Ascending aorta (tissue), 2 donors: Measurements from ENCODE around the gene TK1. TPM values are rescaled to one million over a fixed set of nuclear protein-coding genes. Genes with fewer than 3 reads are reported as not detected.

Experiments
- DNase-seq, 2 donors: peaks; one replicate each; pipeline ENCODE4 v3.0.0-alpha.2; 2019; ENCODE audit warnings: low spot score in 2 of 2
- H3K27ac ChIP-seq, 2 donors: fragments of 200-600 bp; sonication (generic); one replicate each; pipeline ENCODE4 v1.5.1; 2016 to 2017; ENCODE audit warnings: mild to moderate bottlenecking in 1 of 2
- H3K27me3 ChIP-seq: fragments of 200-600 bp; sonication (generic); one replicate; pipeline ENCODE4 v1.5.1; 2017
- H3K36me3 ChIP-seq, 2 donors: fragments of 200-600 bp; sonication (generic); one replicate each; pipeline ENCODE4 v1.5.1; 2016
- H3K4me1 ChIP-seq, 2 donors: fragments of 200-600 bp; sonication (generic); one replicate each; pipeline ENCODE4 v1.5.1; 2016 to 2017; ENCODE audit warnings: mild to moderate bottlenecking in 1 of 2
- H3K4me3 ChIP-seq, 2 donors: fragments of 200-600 bp; sonication (generic); one replicate each; pipeline ENCODE4 v1.5.1; 2016 to 2017; ENCODE audit warnings: mild to moderate bottlenecking in 1 of 2
- H3K9me3 ChIP-seq, 2 donors: fragments of 200-600 bp; sonication (generic); one replicate each; pipeline ENCODE4 v1.5.1; 2016
- intact Hi-C: fragments of 100-400 bp; cut with DNase I; formaldehyde crosslinking; loops from one replicate; pipeline ENCODE4 v1.15.1; 2023
- total RNA-seq: library from RNA; depleted of rRNA; stranded (reverse); fragments of >200 nt; gene quantifications from one replicate; pipeline ENCODE4 v1.1.0, GENCODE V29; 2016
- TF ChIP-seq, protein P1 (sequence below), 3 experiments: fragments of 200-600 bp in 2 of 3; fragments of 450-650 bp in 1 of 3; sonication (generic) in 2 of 3; IDR thresholded peaks; one replicate each; pipeline ENCODE4 v1.5.1; 2016 to 2019; ENCODE audit warnings: antibody characterized with exemption in 3 of 3, mild to moderate bottlenecking in 1 of 3, moderate library complexity in 1 of 3

The TK1 gene
- total RNA-seq, 1 donor from 2014 or later, result not detected

DNA sequence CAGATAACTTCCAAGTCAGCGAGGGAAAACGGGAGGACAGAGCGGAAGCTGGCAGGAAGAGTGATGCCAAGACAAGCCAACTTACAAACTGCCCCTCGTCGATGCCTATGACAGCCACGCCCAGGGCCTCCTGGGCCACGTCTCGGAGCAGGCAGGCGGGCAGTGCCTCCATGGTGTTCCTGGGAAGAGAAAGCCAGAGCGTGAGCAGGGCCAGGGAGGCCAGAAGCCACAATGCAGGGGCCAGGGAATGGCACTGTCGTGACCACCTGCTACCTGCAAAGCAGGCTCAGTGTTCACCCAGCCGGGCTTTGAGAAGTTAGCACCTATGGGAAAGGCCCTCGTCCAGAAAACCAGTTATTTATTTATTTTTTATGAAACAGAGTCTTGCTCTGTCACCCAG lies 4.3 kb downstream of the TK1 start:
- no peak overlapping the region for H3K4me3 ChIP-seq
- H3K36me3 ChIP-seq, result no peaks in the 10 kb centered on the region
- no peak overlapping the region for H3K27ac ChIP-seq
- DNase-seq, result no peak
- intact Hi-C loops, result no loop called here
- H3K9me3 ChIP-seq, result no peaks in the 10 kb centered on the region
- H3K27me3 ChIP-seq, result no peaks in the 10 kb centered on the region
- TF ChIP-seq, protein P1, sequence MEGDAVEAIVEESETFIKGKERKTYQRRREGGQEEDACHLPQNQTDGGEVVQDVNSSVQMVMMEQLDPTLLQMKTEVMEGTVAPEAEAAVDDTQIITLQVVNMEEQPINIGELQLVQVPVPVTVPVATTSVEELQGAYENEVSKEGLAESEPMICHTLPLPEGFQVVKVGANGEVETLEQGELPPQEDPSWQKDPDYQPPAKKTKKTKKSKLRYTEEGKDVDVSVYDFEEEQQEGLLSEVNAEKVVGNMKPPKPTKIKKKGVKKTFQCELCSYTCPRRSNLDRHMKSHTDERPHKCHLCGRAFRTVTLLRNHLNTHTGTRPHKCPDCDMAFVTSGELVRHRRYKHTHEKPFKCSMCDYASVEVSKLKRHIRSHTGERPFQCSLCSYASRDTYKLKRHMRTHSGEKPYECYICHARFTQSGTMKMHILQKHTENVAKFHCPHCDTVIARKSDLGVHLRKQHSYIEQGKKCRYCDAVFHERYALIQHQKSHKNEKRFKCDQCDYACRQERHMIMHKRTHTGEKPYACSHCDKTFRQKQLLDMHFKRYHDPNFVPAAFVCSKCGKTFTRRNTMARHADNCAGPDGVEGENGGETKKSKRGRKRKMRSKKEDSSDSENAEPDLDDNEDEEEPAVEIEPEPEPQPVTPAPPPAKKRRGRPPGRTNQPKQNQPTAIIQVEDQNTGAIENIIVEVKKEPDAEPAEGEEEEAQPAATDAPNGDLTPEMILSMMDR (IDR thresholded peaks at IDR 0.05), result no peak
- peaks cover 19 to 46% of the 10 kb centered on the region in 2 donors for H3K4me1 ChIP-seq

DNA sequence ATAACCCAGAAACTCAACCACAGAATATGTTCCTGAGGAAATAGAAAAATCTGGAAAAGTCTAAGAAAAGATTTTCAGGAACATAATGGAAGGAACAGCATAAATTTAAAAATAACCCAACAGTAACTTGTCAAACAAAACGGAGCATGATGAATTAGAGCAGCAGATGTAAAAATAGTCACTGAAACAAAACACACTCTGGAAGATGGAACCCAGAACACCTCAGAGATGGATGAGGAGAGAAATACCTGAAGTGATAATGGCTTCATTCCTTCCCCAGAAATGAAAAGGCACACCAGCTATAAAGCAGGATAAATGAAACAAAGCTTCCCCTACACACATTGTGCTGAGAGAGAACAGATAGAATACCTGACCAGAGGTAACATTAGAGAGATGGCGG lies 6.3 kb downstream of the TK1 start:
- peaks cover 13 to 53% of the 10 kb centered on the region in 2 donors for H3K4me1 ChIP-seq
- DNase-seq, result no peak
- H3K27ac ChIP-seq, result peak overlapping the region; percentile 88 to 96
- no peaks in the 10 kb centered on the region for H3K36me3 ChIP-seq
- intact Hi-C loops, result no loop called here
- no peaks in the 10 kb centered on the region for H3K9me3 ChIP-seq
- TF ChIP-seq, protein P1 (IDR thresholded peaks at IDR 0.05), result no peak
- H3K27me3 ChIP-seq, result no peaks in the 10 kb centered on the region
- peak overlapping the region in 1 of 2 donors; percentile 12 for H3K4me3 ChIP-seq

DNA sequence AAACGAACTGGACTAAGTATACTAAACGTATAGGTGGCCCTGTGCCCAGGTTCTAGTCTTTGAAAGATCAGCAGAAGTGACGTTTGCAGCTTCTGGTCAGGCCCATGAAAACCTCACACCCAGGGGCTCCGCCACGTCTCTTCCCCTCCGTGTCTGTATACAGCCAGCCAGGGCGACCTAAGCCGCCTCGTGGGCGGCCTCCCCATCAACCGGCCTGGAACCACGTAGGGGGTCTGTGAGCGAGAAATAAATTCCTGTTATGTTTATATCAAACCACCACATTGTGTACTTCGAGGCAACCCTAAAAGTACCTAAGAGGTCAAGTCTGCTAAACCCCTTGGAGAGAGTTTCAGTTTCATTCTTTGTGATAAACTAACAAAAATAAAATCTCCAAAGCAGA lies 6.8 kb downstream of the TK1 start:
- H3K4me1 ChIP-seq, result peaks cover 11 to 54% of the 10 kb centered on the region in 2 donors
- no peaks in the 10 kb centered on the region for H3K27me3 ChIP-seq
- intact Hi-C loops, result no loop called here
- H3K9me3 ChIP-seq, result no peaks in the 10 kb centered on the region
- H3K4me3 ChIP-seq, result peak overlapping the region; percentile 1 to 12
- H3K27ac ChIP-seq, result peak overlapping the region; percentile 88 to 96
- H3K36me3 ChIP-seq, result no peaks in the 10 kb centered on the region
- TF ChIP-seq, protein P1 (IDR thresholded peaks at IDR 0.05), result no peak
- DNase-seq, result no peak

DNA sequence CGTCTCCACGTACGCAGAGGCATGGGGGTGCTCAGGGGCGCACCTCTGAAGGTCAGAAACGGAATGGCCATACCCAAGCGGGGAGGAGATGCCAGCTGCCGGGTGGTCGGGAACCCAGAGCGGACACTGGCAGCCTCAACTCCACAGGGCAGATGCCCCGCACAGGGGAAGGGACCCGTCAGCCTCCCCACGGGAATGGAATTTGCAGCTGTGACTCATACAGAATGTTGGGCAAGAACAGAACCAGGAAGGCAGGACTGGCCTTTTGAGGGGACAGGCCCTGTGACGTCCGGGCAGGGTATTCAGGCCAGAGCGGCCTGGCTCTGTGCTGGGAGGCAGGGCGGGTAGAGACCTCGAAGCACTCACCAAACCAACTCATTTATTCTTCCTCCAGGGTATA lies 7.5 kb downstream of the TK1 start:
- Histone ChIP-seq H3K36me3 (no peaks in the 10 kb centered on the region), H3K4me1 (peaks cover 14 to 54% of the 10 kb centered on the region in 2 donors), H3K9me3 (no peaks in the 10 kb centered on the region), H3K27ac (peak overlapping the region; percentile 88 to 96), H3K27me3 (no peaks in the 10 kb centered on the region), H3K4me3 (no peak overlapping the region)
- TF ChIP-seq, protein P1 (IDR thresholded peaks at IDR 0.05), result no peak
- peak; percentile 63 to 91 for DNase-seq
- intact Hi-C loops, result loop anchor here (10.0 kb wide), 2 partner anchors 855 to 1035 kb away; partner anchors contain the start of gene SEC14L1

DNA sequence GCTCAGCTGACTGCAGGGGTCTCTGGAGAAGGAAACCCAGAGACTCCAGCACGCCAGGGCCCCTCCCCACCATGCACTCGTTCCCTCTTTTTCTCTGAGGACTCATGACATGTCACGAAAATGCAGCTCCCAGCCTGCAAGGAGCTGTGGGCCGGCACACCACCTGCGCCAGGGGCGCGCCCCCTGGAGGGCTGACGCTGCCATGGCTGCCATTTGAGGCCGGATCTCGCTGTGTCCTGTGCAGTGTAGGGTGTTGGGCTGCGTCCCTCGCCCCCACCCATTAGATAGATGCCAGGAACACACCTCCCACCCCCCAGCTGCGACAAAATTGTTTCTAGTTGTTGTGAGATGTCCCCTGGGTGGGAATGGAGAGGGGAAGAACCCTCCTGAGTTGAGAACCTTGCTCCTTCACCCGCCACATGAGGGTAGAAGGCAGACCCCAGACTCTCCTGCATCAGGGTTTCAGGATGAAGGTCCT lies 10.3 kb downstream of the TK1 start:
- Histone ChIP-seq H3K9me3 (no peaks in the 10 kb centered on the region), H3K36me3 (peaks cover 7 to 9% of the 10 kb centered on the region in 2 donors), H3K4me1 (peaks cover 10 to 73% of the 10 kb centered on the region in 2 donors), H3K4me3 (no peak overlapping the region), H3K27me3 (no peaks in the 10 kb centered on the region), H3K27ac (peak overlapping the region; percentile 81 to 89)
- intact Hi-C loops, result loop anchor here (10.0 kb wide), 2 partner anchors 852 to 1032 kb away; partner anchors contain the start of gene SEC14L1
- TF ChIP-seq, protein P1 (IDR thresholded peaks at IDR 0.05), result peak; percentile 64 to 81 (median 78)
- peak in 1 of 2 donors; percentile 84 for DNase-seq
